GM06990 (cell line): Measurements from ENCODE around the gene EZR.

ENCODE experiments used
- DNase-seq: peaks from one replicate; pipeline ENCODE4 v3.0.0-alpha.2; 2011; ENCODE audit not compliant: insufficient read length; ENCODE audit errors: extremely low read depth
- H3K27me3 ChIP-seq: replicated peaks from 2 replicates; pipeline ENCODE4 v1.6.0; 2011; ENCODE audit warnings: low read length; ENCODE audit not compliant: control insufficient read depth, insufficient read depth
- H3K36me3 ChIP-seq: 2 replicates; pipeline ENCODE4 v1.5.1; 2011; ENCODE audit warnings: low read length; ENCODE audit not compliant: control insufficient read depth, insufficient read depth
- H3K4me3 ChIP-seq: replicated peaks from 2 replicates; pipeline ENCODE4 v1.5.1; 2011; ENCODE audit warnings: low read depth, mild to moderate bottlenecking, control low read depth, low read length
- CTCF ChIP-seq: IDR thresholded peaks from 2 replicates; pipeline ENCODE4 v1.5.1; 2011; ENCODE audit warnings: low read length, control low read depth, mild to moderate bottlenecking, inconsistent platforms; ENCODE audit not compliant: insufficient read depth, poor library complexity, severe bottlenecking

Gene EZR

DNA sequence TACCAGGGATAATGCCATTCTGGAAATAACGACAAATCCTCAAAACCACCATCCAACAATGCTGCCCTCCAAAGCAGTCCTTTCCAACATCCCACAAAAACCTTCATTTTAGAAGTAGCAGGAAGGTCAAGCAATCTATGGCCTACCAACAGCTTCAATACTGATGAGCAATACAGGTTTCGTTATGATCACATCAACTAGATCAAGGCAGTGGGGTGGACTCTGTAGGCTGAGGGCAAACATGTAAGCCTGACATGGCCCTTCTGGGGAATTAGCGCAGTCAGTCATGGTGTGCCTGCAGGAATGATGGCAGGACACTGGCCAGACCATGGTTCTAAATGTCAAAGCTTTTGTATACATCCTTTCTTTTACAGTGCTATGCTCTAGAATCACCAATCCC is 41.7 kb downstream of the EZR start:
- H3K4me3 ChIP-seq, result no peak overlapping the region
- DNase-seq, result no peak
- peaks cover 47% of the 10 kb centered on the region for H3K36me3 ChIP-seq
- H3K27me3 ChIP-seq, result no peaks in the 10 kb centered on the region
- TF ChIP-seq CTCF, result no peak

DNA sequence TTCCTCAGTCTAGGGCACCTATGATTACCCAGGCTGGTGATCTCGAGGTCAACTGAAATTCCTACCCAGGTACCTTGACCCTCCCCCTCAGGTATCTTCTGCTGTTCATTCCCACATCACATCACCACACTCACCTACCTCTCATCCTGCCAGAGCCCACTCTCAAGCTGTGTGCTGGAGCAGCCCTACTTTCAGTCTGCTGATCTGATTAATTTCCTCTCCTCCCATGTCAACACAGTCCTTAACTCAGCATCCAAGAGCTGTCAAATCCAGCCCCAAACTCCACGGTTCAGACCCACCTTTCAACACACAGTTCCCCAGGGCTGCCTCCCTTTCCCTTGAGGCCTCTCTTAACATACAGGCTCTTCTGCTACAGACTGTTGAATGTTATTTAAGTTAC is 42.4 kb downstream of the EZR start:
- Histone ChIP-seq H3K36me3 (peaks cover 48% of the 10 kb centered on the region), H3K4me3 (no peak overlapping the region), H3K27me3 (no peaks in the 10 kb centered on the region)
- no peak for DNase-seq
- TF ChIP-seq CTCF, result no peak

GRCh38 chr6:158775832-158776231 is 43.3 kb downstream of the EZR start:
- peaks cover 52% of the 10 kb centered on the region for H3K36me3 ChIP-seq
- TF ChIP-seq CTCF, result no peak

GRCh38 chr6:158774717-158775449 is 44.3 kb downstream of the EZR start:
- Histone ChIP-seq H3K27me3 (no peaks in the 10 kb centered on the region), H3K36me3 (peaks cover 58% of the 10 kb centered on the region), H3K4me3 (no peak overlapping the region)
- no peak for TF ChIP-seq CTCF
- DNase-seq, result no peak

More at GRCh38 chr6:158775832-158776231, 43.3 kb downstream of the EZR start:
- H3K4me3 ChIP-seq, result no peak overlapping the region
- H3K27me3 ChIP-seq, result no peaks in the 10 kb centered on the region
- DNase-seq, result no peak

DNA sequence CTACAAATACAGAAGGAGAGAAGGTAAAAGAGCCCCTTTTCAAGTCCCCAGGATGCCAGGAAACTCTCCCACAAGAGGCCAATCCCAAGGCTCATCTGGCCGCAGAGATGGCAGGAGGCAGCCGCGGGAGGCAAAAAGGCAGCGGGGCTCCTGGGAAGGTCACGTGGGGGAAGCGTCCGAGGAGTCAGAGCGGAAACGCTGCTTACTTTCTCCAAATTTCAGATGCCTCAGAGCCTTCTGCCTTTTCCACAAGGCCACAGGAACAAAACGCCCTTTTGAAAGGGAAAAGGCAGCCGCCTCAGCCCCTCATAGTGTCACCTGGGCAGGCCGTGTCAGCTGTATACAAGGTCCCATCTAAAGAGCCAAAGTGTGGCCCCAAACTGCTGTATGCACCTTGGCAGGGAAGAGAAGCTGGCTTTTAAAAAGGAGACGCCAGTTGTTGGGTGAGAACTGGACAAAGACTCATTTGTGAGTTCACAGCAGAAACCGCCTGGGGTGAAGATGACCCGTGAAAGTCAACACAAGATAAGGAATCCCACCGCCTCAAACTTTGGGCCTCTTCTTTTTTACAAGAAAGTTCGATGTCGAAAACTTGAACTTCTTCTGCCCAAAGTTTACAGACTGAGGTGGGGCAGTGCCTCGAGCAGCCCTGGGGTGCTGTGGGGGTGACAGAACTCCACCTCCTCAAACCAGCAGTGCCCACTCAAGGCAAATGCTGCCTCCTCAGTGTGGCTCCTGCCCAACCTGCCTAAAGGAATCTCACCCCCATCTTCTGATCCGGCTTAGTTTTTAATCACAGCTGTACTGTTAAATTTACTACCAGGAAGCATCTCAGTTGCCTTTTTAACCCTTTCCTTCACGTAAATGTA is 45.4 kb downstream of the EZR start:
- H3K4me3 ChIP-seq, result no peak overlapping the region
- no peak for TF ChIP-seq CTCF
- DNase-seq, result no peak
- H3K36me3 ChIP-seq, result peaks cover 64% of the 10 kb centered on the region
- H3K27me3 ChIP-seq, result no peaks in the 10 kb centered on the region
